DND-41 (cell line): ENCODE results near the gene OR4X2.
"Not testable (repeated sequence)": the region's sequence is repeated elsewhere in the genome, so short reads cannot be mapped to it uniquely, and the experiment has no call there.

Source experiments
- ATAC-seq: fragments of 200-7000 bp; cut with Tn5 transposase; 3 replicates; pipeline ENCODE4 v1.9.1; 2021; ENCODE audit warnings: low read depth; ENCODE audit not compliant: insufficient read depth
- DNase-seq: peaks from one replicate; pipeline ENCODE4 v3.0.0-alpha.2; 2020
- H2AFZ ChIP-seq: 2 replicates; pipeline ENCODE4 v1.6.0; 2012; ENCODE audit warnings: low read depth, low read length
- H3K27ac ChIP-seq: 2 replicates; pipeline ENCODE4 v1.5.1; 2012; ENCODE audit warnings: low read length, inconsistent platforms
- H3K27me3 ChIP-seq: fragments of 200-600 bp; sonication (generic); 2 replicates; pipeline ENCODE4 v1.6.0; 2012; ENCODE audit warnings: low read length, mild to moderate bottlenecking, inconsistent platforms; ENCODE audit not compliant: insufficient read depth, poor library complexity
- H3K36me3 ChIP-seq: 2 replicates; pipeline ENCODE4 v1.5.1; 2012; ENCODE audit warnings: low read length, inconsistent platforms; ENCODE audit not compliant: insufficient read depth
- H3K4me1 ChIP-seq: 2 replicates; pipeline ENCODE4 v1.5.1; 2012; ENCODE audit warnings: mild to moderate bottlenecking, low read length; ENCODE audit not compliant: insufficient read depth
- H3K4me2 ChIP-seq: 2 replicates; pipeline ENCODE4 v1.6.0; 2012; ENCODE audit warnings: mild to moderate bottlenecking, moderate library complexity, low read length, inconsistent platforms; ENCODE audit not compliant: insufficient read depth
- H3K4me3 ChIP-seq, 2 experiments: fragments of 200-600 bp in 1 of 2; shearing (Covaris generic) in 1 of 2; 2 replicates each; pipeline ENCODE4 v1.5.1; 2012 to 2016; ENCODE audit warnings: inconsistent platforms in 2 of 2, low read length in 2 of 2, mild to moderate bottlenecking in 2 of 2, low read depth in 1 of 2, moderate library complexity in 1 of 2
- H3K79me2 ChIP-seq: 2 replicates; pipeline ENCODE4 v1.6.0; 2012; ENCODE audit warnings: low read length, inconsistent platforms; ENCODE audit not compliant: insufficient read depth
- H3K9ac ChIP-seq: 2 replicates; pipeline ENCODE4 v1.6.0; 2012; ENCODE audit warnings: low read depth, mild to moderate bottlenecking, inconsistent platforms, low read length, moderate library complexity
- H3K9me3 ChIP-seq: 2 replicates; pipeline ENCODE4 v1.5.1; 2012; ENCODE audit warnings: low read length, moderate library complexity, mild to moderate bottlenecking, inconsistent platforms; ENCODE audit not compliant: insufficient read depth, severe bottlenecking
- H4K20me1 ChIP-seq: 2 replicates; pipeline ENCODE4 v1.6.0; 2012; ENCODE audit warnings: low read length; ENCODE audit not compliant: insufficient read depth
- CTCF ChIP-seq: IDR thresholded peaks from 2 replicates; pipeline ENCODE4 v1.5.1; 2012; ENCODE audit warnings: borderline replicate concordance, low read length, moderate library complexity, mild to moderate bottlenecking; ENCODE audit not compliant: poor library complexity, severe bottlenecking; ENCODE audit errors: extremely low read depth
- EZH2 ChIP-seq: IDR thresholded peaks from 3 replicates; pipeline ENCODE4 v1.6.1; 2012; ENCODE audit warnings: borderline replicate concordance, low read depth, mild to moderate bottlenecking, moderate library complexity, low read length, inconsistent platforms; ENCODE audit not compliant: severe bottlenecking

OR4X2 gene

DNA sequence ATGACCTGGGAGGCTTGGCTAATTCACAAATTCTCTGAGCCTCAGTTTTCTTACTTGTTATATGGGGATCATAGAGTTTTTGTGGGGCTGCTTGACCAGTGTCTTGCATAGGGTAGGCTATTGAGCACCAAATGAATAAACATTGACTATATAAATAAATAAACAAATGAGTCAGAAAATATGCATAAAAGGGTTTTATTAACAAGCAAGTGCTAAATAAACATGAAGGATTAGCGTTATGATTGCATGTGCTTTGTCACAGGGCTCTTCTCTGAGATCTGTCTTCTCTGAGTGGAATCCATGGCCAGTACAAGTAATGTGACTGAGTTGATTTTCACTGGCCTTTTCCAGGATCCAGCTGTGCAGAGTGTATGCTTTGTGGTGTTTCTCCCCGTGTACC, 28.4 kb upstream of the OR4X2 start, which contains the start of gene OR4B1:
TSS of gene OR4B1 (plus strand) at position 301 of the 400 bp plus-strand sequence. CDS start at position 301, 0 bp downstream.
- Histone ChIP-seq H3K27me3 (no peaks in the 10 kb centered on the region), H2AFZ (no peak within 1 kb of the TSS), H3K9me3 (no peaks in the 10 kb centered on the region), H3K36me3 (no peaks in the 10 kb centered on the region), H3K4me2 (no peak within 1 kb of the TSS), H3K27ac (no peak within 1 kb of the TSS), H3K9ac (no peak within 1 kb of the TSS), H4K20me1 (no peaks in the 10 kb centered on the region), H3K4me3 (no peak within 1 kb of the TSS), H3K79me2 (no peaks in the 10 kb centered on the region), H3K4me1 (no peaks in the 10 kb centered on the region)
- ATAC-seq, result no peak
- TF ChIP-seq EZH2 (no peak), CTCF (no peak)
- no peak for DNase-seq

DNA sequence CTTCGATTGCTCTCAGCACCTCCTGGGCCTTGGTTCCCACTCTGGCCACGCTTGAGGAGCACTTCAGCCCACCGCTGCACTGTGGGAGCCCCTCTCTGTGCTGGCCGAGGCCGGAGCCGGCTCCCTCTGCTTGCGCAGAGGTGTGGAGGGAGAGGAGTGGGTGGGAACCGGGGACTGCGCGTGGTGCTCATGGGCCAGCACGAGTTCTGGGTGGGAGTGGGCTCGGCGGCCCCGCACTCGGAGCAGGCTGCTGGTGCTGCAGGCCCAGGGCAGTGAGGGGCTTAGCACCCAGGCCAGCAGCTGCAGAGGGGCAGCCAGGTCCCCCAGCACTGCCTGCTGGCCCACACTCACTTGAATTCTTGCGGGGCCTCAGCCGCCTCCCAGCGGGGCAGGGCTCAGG, 16.1 kb upstream of the OR4X2 start:
- no peak overlapping the region for H3K4me2 ChIP-seq
- no peak overlapping the region for H2AFZ ChIP-seq
- no peak overlapping the region for H3K27ac ChIP-seq
- H3K79me2 ChIP-seq, result no peaks in the 10 kb centered on the region
- no peak overlapping the region for H3K9ac ChIP-seq
- H3K36me3 ChIP-seq, result no peaks in the 10 kb centered on the region
- DNase-seq, result no peak
- no peaks in the 10 kb centered on the region for H4K20me1 ChIP-seq
- no peak for ATAC-seq
- no peak overlapping the region for H3K4me3 ChIP-seq
- H3K27me3 ChIP-seq, result no peaks in the 10 kb centered on the region
- H3K9me3 ChIP-seq, result no peaks in the 10 kb centered on the region
- H3K4me1 ChIP-seq, result no peaks in the 10 kb centered on the region
- no peak for TF ChIP-seq EZH2
- no peak for TF ChIP-seq CTCF

DNA sequence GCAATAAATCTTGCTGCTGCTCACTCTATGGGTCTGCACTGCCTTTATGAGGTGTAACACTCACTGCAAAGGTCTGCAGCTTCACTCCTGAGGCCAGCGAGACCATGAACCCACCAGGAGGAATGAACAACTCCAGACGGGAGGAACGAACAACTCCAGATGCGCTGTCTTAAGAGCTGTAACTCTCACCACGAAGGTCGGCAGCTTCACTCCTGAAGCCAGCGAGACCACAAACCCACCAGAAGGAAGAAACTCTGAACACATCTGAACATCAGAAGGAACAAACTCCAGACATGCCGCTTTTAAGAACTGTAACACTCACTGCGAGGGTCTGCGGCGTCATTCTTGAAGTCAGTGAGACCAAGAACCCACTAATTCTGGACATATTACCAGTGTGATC, 14.8 kb upstream of the OR4X2 start:
- not testable (repeated sequence) for H3K4me1 ChIP-seq, H2AFZ ChIP-seq, H3K36me3 ChIP-seq, H3K9me3 ChIP-seq, H3K9ac ChIP-seq, H3K4me3 ChIP-seq, H3K27ac ChIP-seq, H3K4me2 ChIP-seq, H3K79me2 ChIP-seq, H3K27me3 ChIP-seq, H4K20me1 ChIP-seq
- DNase-seq (peak; percentile 54), ATAC-seq (peak; percentile 71)

- no peaks in the 10 kb centered on the region for H3K36me3 ChIP-seq
- DNase-seq (no peak), ATAC-seq (no peak)
- H4K20me1 ChIP-seq, result no peaks in the 10 kb centered on the region
- no peaks in the 10 kb centered on the region for H3K4me1 ChIP-seq
- no peak overlapping the region for H3K27ac ChIP-seq
- no peaks in the 10 kb centered on the region for H3K27me3 ChIP-seq
- no peak overlapping the region for H3K4me2 ChIP-seq
- H3K9ac ChIP-seq, result no peak overlapping the region
- H2AFZ ChIP-seq, result no peak overlapping the region
- H3K79me2 ChIP-seq, result no peaks in the 10 kb centered on the region
- TF ChIP-seq EZH2, result no peak
- no peak for TF ChIP-seq CTCF
- no peak overlapping the region for H3K4me3 ChIP-seq
- no peaks in the 10 kb centered on the region for H3K9me3 ChIP-seq
Measured at GRCh38 chr11:48237727-48238126, 7.2 kb upstream of the OR4X2 start.
